ENCODE data around the gene TMEM184B. TPM values are rescaled to one million over a fixed set of nuclear protein-coding genes. Genes with fewer than 3 reads are reported as not detected.

Gene TMEM184B
- total RNA-seq, 1 experiment from 2014 or later, result 89.7 TPM

- POLR2A ChIA-PET, result interaction anchor here (0.6 kb wide), 1 partner anchor 21 kb away, joined by 3 read pairs; no protein-coding TSS in a partner anchor
- Mint-ChIP-seq H3K4me1 (peaks cover 6% of the 10 kb centered on the region), H3K27me3 (ENCODE audit: low read depth) (peaks cover 31% of the 10 kb centered on the region), H3K36me3 (no peaks in the 10 kb centered on the region), H3K4me3 (no peak overlapping the region), H3K9me3 (no peaks in the 10 kb centered on the region), H3K27ac (no peak overlapping the region)
- no peak for DNase-seq (ENCODE audit: low spot score)
- CTCF ChIA-PET, result interaction anchor here (1.3 kb wide), 1 partner anchor 92 kb away, joined by 3 read pairs; no protein-coding TSS in a partner anchor
- TF ChIP-seq USF1 (CRISPR knock-in tag; IDR thresholded peaks at IDR 0.05), result no peak
- no peak for TF ChIP-seq CBFB (CRISPR knock-in tag; IDR thresholded peaks at IDR 0.05; ENCODE audit: low read depth)
- no peak for TF ChIP-seq TCF7 (CRISPR knock-in tag; IDR thresholded peaks at IDR 0.05; ENCODE audit: low read depth)
- TF ChIP-seq TEAD1 (CRISPR knock-in tag; IDR thresholded peaks at IDR 0.05), result no peak
- no peak for TF ChIP-seq OVOL2 (CRISPR knock-in tag; IDR thresholded peaks at IDR 0.05; ENCODE audit: borderline replicate concordance)
- ATAC-seq, result no peak
Measured at GRCh38 chr22:38189104-38189503, 83.7 kb downstream of the TMEM184B start.

GRCh38 chr22:38187413-38188212 is 85.2 kb downstream of the TMEM184B start:
- ChIA-PET CTCF (interaction anchor here (1.3 kb wide), 1 partner anchor 90 kb away, joined by 3 read pairs; no protein-coding TSS in a partner anchor), POLR2A (interaction anchor here (1.2 kb wide), 1 partner anchor 14 kb away, joined by 4 read pairs; the partner anchor contains the start of gene MAFF)
- Mint-ChIP-seq H3K4me1 (peaks cover 6% of the 10 kb centered on the region), H3K27ac (no peak overlapping the region), H3K27me3 (ENCODE audit: low read depth) (peaks cover 22% of the 10 kb centered on the region), H3K36me3 (no peaks in the 10 kb centered on the region), H3K9me3 (no peaks in the 10 kb centered on the region), H3K4me3 (no peak overlapping the region)
- DNase-seq (ENCODE audit: low spot score) (no peak), ATAC-seq (no peak)
- TF ChIP-seq CBFB (CRISPR knock-in tag; IDR thresholded peaks at IDR 0.05; ENCODE audit: low read depth) (no peak), GABPB1 (CRISPR knock-in tag; IDR thresholded peaks at IDR 0.05) (no peak), FOXK1 (CRISPR knock-in tag; IDR thresholded peaks at IDR 0.05) (no peak), ERG (CRISPR knock-in tag; IDR thresholded peaks at IDR 0.05) (no peak), ZNF121 (CRISPR knock-in tag; IDR thresholded peaks at IDR 0.05) (no peak), ESRRA (CRISPR knock-in tag; IDR thresholded peaks at IDR 0.05; ENCODE audit: borderline replicate concordance) (no peak), ELF4 (CRISPR knock-in tag; IDR thresholded peaks at IDR 0.05; ENCODE audit: low read depth) (no peak)

GRCh38 chr22:38186429-38186828 is 86.4 kb downstream of the TMEM184B start:
- no peaks in the 10 kb centered on the region for H3K36me3 Mint-ChIP-seq
- H3K9me3 Mint-ChIP-seq, result no peaks in the 10 kb centered on the region
- no peak overlapping the region for H3K4me3 Mint-ChIP-seq
- DNase-seq (ENCODE audit: low spot score), result no peak
- ChIA-PET CTCF (interaction anchor here (1.2 kb wide), 1 partner anchor 71 kb away, joined by 3 read pairs; no protein-coding TSS in a partner anchor), POLR2A (interaction anchor here (1.2 kb wide), 1 partner anchor 15 kb away, joined by 4 read pairs; the partner anchor contains the start of gene MAFF)
- no peak overlapping the region for H3K27ac Mint-ChIP-seq
- no peak for ATAC-seq
- H3K4me1 Mint-ChIP-seq, result peaks cover 9% of the 10 kb centered on the region
- peaks cover 11% of the 10 kb centered on the region for H3K27me3 Mint-ChIP-seq (ENCODE audit: low read depth)
- TF ChIP-seq USF2 (CRISPR knock-in tag; IDR thresholded peaks at IDR 0.05), result no peak
- no peak for TF ChIP-seq E2F5 (CRISPR knock-in tag; IDR thresholded peaks at IDR 0.05)
- no peak for TF ChIP-seq ZNF138 (CRISPR knock-in tag; conservative IDR thresholded peaks at IDR 0.05)
- TF ChIP-seq ZNF219 (CRISPR knock-in tag; IDR thresholded peaks at IDR 0.05; ENCODE audit: borderline replicate concordance), result no peak
- TF ChIP-seq ATF6 (CRISPR knock-in tag; IDR thresholded peaks at IDR 0.05), result no peak
- no peak for TF ChIP-seq CBFB (CRISPR knock-in tag; IDR thresholded peaks at IDR 0.05; ENCODE audit: low read depth)
- TF ChIP-seq ZNF317 (CRISPR knock-in tag; IDR thresholded peaks at IDR 0.05; ENCODE audit: borderline replicate concordance, low read depth), result no peak
- no peak for TF ChIP-seq NFYB (CRISPR knock-in tag; conservative IDR thresholded peaks at IDR 0.05; ENCODE audit: low read depth)
- TF ChIP-seq ESRRA (CRISPR knock-in tag; IDR thresholded peaks at IDR 0.05; ENCODE audit: borderline replicate concordance), result no peak
- TF ChIP-seq IRF2 (CRISPR knock-in tag; IDR thresholded peaks at IDR 0.05; ENCODE audit: borderline replicate concordance, low read depth), result no peak
- TF ChIP-seq ZSCAN18 (CRISPR knock-in tag; IDR thresholded peaks at IDR 0.05), result no peak
- TF ChIP-seq RORB (CRISPR knock-in tag; IDR thresholded peaks at IDR 0.05), result no peak
- no peak for TF ChIP-seq FOXJ3 (CRISPR knock-in tag; IDR thresholded peaks at IDR 0.05; ENCODE audit: borderline replicate concordance)

Data from WTC11 (cell line).